Measurements from ENCODE around the gene TRPC4. TPM values are rescaled to one million over a fixed set of nuclear protein-coding genes. Genes with fewer than 3 reads are reported as not detected.

Gene TRPC4
- polyA plus RNA-seq, 3 donors, result 0.30 to 0.74 TPM; not detected in 1

DNA sequence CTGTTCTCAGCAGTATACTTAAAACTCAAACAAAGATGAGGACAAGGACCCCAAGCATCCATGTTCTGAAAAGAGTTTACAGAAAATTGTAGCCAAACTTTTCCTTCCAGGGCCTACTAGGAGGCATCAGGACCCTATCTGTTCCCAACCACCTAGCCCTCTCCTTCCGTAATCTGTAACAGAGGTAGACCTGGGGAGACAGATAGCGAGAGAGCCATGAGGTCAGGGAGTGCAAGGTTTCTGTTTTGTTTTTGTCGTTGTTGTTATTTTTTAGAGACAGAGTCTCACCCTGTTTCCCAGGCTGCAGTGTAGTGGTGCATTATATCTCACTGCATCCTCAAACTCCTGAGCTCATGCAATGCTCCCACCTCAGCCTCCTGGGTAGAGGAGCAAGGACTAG is 187.1 kb downstream of the TRPC4 start:
- 91 to 95% (median 93%) methylated on average over 3 of the region's 3 CpGs for WGBS, 3 donors
- H3K27ac ChIP-seq (ENCODE audit: low read depth, low read length), result no peak overlapping the region

GRCh38 chr13:37681281-37682032 is 188.1 kb downstream of the TRPC4 start:
- WGBS, 3 donors, result 60 to 62% (median 61%) methylated on average over 6 of the region's 6 CpGs
- H3K27ac ChIP-seq (ENCODE audit: low read depth, low read length), result no peak overlapping the region

DNA sequence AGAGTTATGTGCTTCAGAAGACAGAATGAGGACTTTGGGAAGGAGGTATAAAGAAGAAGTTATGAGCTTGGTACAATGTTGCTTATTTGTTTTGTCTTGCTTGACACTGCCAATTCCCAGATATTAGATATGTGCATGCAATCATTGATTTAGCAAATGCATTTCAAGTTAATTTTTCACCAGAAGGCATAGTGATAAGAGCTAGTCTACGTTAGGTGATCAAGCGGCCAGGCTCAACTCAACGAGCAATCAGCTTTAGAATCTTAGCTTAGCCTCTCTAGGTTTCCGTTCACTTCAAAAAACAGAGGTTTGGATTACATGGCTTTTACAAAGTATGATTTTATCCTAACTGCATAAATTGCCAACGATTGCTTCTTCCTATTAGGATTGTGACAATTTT is 189.4 kb downstream of the TRPC4 start:
- no peak overlapping the region for H3K27ac ChIP-seq (ENCODE audit: low read depth, low read length)
- WGBS, 3 donors, result 38 to 86% (median 79%) methylated on average over 5 of the region's 5 CpGs

DNA sequence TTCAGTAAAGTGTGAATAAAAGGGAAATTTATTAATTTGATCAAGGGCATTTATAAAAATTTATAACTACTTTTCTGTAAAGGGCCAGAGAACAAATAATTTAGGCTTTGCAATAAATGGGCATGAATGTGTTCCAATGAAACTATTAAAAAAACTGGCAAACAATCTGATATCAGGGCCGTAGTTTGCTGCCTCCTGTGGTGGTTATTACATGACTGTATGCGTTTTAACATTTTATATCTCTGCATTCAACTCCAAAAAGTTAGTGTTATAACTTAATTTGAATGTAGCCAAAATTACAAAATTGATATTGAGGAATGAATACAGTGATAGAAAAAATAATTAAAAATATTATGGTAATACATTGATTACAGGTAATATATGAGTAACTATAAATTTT is 190.5 kb downstream of the TRPC4 start:
- H3K27ac ChIP-seq (ENCODE audit: low read depth, low read length), result no peak overlapping the region
- 72 to 78% (median 72%) methylated on average over 2 of the region's 2 CpGs for WGBS, 3 donors

- no peak overlapping the region for H3K27ac ChIP-seq (ENCODE audit: low read depth, low read length)
- WGBS, 3 donors, result 63 to 87% (median 80%) methylated on average over 1 of the region's 1 CpG
Measured at GRCh38 chr13:37669845-37670244, 199.7 kb downstream of the TRPC4 start.

DNA sequence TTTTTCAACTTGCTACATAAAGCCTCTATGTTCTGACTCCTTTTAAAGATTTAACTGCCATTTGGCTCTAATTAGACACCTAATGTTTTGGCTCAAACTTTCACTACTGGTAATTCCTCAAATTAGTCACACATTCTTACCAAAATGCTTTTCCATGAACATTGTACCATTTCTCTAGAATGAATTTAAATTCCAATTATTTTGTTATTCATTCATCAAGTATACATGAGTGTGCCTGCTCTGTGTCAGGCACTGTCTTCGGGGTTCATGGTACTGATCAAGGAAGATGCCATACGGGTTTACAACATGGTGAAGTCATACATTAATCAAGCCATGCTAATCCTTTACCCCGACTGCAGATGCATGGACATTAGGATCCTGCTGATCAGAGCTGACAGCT is 201.9 kb downstream of the TRPC4 start:
- WGBS, 3 donors, result 46 to 70% (median 55%) methylated on average over 3 of the region's 3 CpGs
- H3K27ac ChIP-seq (ENCODE audit: low read depth, low read length), result no peak overlapping the region

DNA sequence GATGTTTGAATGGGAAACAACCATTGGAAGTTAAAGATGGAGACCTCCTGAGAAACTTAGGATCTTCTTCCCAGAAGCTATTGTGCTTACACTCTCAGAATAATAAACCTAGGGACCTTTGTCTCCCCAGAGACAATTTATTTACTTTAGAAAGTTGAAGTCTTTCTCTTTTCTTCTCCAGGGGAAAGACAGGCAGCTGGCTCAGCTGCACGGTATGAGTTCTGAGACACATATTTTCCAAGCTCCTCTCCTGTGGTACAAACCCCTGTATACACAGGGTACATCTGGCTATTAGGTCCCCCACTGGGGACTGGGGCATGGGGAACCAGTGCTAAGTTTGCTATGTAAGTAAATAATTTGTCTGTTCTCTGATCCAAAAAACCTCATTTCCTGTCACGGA is 203.5 kb downstream of the TRPC4 start:
- 47 to 59% (median 48%) methylated on average over 2 of the region's 2 CpGs for WGBS, 3 donors
- no peak overlapping the region for H3K27ac ChIP-seq (ENCODE audit: low read depth, low read length)

DNA sequence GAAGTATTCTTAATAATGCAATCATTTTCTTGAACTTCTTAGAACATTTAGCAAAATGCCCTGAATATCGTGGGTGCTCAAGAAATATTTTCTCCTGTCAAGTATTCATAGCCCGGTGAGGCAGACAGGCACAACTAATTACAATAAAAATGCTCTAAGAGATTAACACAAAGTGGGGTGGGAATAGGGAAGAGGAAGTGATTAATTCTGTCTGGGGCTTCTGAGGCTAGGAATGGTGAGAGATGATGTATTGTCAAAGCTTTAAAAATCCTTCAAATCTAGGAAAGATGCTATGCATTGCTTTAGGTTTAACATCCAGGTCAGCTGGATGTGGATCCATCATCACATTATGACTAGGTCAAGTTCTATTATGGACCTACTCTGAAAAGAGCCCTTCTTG is 204.2 kb downstream of the TRPC4 start:
- H3K27ac ChIP-seq (ENCODE audit: low read depth, low read length), result no peak overlapping the region
- WGBS, 3 donors, result 55 to 63% (median 57%) methylated on average over 2 of the region's 2 CpGs

DNA sequence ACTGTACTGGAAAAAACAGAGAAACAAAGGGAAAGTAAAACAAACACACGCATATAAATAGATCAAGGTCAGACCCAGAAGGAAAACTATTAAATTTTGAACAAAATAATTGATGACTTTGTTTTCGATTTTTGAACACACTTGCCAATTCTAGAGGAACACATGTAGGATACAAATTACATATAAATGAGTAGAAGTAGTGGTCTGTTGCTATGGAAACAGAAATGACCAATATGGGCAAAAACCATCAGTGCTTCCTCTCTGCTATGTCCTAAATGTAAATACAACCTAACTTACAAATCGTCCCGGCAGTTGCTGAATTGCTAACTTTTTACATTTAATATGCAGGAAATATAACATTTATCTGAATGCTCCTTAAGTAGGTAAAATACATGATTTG is 205.8 kb downstream of the TRPC4 start:
- no peak overlapping the region for H3K27ac ChIP-seq (ENCODE audit: low read depth, low read length)
- 73 to 88% (median 82%) methylated on average over 4 of the region's 4 CpGs for WGBS, 3 donors

DNA sequence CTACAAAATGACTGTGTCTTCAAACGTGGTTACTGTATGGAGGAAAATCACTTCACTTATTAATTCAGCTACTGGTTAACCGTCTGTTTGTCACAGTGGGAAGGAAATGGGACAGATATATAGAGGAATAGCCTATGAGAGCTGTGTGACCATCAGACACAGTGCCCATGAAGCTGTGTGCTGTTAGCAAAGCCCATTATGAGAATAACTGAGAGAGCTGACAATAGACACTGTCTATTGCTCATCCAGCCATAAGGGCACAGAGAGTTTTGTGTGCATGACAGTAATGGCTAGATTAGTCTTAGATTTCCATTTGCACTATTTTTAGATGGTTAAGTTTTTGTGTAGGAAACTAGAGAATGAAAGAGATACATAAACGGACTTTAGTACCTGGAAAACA is 206.9 kb downstream of the TRPC4 start:
- 39 to 65% (median 53%) methylated on average over 3 of the region's 3 CpGs for WGBS, 3 donors
- H3K27ac ChIP-seq (ENCODE audit: low read depth, low read length), result no peak overlapping the region

DNA sequence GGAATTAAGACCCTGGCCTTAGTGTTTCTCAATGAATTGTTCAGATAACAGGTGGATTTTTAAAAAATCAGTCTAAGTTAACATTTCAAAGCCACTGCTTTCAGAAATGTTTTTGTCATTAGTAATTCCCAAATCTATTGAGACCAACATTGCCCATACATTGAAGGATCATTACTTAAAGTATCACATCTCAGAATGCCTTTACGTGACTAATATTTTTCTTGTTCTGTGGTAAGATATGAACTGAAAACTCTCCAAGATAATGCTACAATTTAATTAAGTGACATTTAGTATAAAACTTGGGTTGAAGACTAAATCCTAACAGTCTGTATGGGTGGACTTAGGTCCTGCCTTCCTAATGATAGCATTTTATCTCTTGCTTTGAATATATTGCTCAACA is 211.6 kb downstream of the TRPC4 start:
- 85 to 89% (median 88%) methylated on average over 1 of the region's 1 CpG for whole genome bisulfite sequencing, 3 donors
- H3K27ac ChIP-seq (ENCODE audit: low read depth, low read length), result no peak overlapping the region

GRCh38 chr13:37657134-37657533 is 212.4 kb downstream of the TRPC4 start:
- 69 to 78% (median 76%) methylated on average over 2 of the region's 2 CpGs for WGBS, 3 donors
- H3K27ac ChIP-seq (ENCODE audit: low read depth, low read length), result no peak overlapping the region

DNA sequence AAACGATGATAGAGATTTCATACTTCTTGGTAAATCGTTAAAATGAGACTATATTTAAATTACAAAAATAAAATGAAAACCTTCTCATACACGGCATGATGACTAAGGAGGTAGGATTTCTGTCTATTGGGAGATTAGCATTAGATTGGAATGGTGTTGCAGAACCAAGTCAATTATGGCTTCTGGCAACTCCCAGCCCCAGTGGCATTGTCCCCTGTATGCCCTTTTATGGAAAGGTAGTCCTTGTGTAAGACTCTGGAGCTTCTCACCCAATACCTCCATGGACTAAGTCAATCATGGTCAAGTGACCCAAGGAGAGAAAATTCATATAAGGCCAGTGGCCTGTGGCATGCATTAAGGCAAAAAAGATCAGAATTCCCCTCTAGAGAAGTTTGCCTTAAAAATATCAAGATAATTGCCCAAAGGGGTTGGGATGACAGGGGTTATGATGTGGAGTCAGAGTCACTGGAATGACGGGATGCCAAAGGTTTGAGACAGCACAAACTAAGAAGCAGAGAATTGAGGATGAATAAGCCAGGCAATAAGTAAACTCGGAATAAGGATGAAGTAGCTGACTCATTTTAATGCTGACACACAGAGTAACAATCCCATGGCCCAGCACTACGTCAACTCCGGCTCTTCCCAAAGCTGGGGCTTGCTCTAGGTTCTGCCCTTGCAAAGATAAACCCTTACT is 213.2 kb downstream of the TRPC4 start:
- H3K27ac ChIP-seq (ENCODE audit: low read depth, low read length), result no peak overlapping the region
- 76 to 81% (median 81%) methylated on average over 7 of the region's 7 CpGs for WGBS, 3 donors

DNA sequence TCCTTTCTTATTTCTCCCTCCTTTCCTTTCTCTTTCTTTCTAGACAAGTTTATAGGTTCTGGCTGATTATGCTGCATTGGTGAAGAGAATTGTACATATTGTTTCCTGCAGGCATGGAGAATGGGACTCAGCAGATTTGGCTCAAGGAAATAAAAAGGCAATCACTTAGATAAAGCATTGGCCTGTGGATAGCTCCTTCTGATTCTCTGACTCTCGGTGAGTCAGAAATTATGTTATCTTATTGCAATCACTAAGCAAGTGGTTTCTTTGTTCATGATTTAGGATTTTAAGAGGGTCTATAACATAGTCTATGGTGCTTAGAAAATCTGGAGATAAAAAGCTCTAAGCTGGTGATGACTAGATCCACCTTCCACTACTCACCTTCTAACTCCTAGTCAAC is 217.0 kb downstream of the TRPC4 start:
- 74 to 86% (median 84%) methylated on average over 1 of the region's 1 CpG for WGBS, 3 donors
- no peak overlapping the region for H3K27ac ChIP-seq (ENCODE audit: low read depth, low read length)

DNA sequence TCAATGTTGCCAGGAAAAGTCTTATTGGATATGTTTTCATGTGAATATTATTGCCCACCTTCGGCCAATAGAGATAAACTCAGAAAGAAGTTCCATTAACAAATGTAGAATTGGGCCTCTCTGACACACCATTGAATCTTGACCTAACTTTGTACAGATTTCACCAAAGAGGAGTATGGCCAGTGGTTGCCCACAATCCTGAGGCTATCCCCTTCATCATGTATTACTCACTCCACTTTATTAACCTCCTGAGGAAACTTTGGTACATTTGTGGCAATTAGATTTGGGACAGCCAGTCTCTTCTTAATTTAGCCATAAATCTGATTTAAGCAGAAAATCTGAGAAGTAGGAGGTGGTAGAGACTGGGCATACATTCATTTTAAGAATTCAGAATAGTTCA is 217.7 kb downstream of the TRPC4 start:
- no peak overlapping the region for H3K27ac ChIP-seq (ENCODE audit: low read depth, low read length)
- WGBS, 3 donors, result 83 to 90% (median 85%) methylated on average over 1 of the region's 1 CpG

DNA sequence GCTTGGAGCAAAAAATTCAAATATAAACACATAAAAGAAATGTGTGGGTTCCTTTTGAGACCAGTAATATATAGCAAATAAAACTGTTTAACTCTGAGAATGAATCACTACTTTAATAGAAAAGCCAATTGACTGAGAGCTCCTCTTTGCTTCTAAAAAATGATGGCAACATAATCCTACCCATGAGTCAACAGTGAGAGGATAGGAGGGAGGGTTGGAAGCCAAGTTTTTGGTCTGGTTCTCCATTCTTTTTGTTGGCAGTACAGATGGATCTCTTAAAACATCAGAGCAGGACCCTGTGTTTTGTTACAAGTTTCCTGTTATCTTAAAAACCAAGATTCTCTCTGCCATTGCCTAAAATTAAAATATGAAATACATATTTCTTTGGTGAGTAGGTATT is 221.0 kb downstream of the TRPC4 start:
- no peak overlapping the region for H3K27ac ChIP-seq (ENCODE audit: low read depth, low read length)

DNA sequence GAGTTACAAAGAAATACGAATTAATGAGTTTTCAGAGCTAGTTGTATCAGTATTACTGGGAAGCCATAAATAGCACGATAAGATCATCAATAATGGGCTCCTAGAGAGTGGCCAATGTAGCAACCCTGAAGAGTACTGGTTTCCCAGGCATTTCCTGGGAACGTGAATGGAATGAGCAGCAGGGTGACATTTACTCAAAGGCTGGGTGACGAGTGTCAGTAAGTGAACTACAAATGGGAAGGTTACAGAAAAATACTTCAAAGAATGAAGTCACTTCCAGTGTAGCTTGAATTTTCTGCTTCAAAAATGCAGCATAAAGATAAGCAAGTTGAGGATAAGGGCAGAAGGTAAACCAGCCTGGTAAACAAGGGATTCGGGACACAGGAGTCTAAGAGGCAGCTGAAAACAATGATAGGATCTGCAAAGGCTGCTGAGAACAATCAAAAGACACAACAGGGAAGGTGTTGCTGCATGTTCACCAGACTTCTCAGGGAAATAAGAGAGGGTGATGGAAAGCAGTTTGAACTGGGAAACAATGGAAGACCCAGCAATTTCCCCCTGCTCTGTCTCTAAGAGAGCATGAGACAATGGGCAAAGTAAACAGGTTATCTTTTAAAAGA is 222.4 kb downstream of the TRPC4 start:
- whole genome bisulfite sequencing, 3 donors, result 39 to 56% (median 52%) methylated on average over 5 of the region's 5 CpGs
- no peak overlapping the region for H3K27ac ChIP-seq (ENCODE audit: low read depth, low read length)

GRCh38 chr13:37646531-37646930 is 223.0 kb downstream of the TRPC4 start:
- 50 to 61% (median 60%) methylated on average over 3 of the region's 3 CpGs for WGBS, 3 donors

GRCh38 chr13:37645181-37645740 is 224.3 kb downstream of the TRPC4 start:
- 34 to 47% (median 47%) methylated on average over 7 of the region's 7 CpGs for WGBS, 3 donors

More at GRCh38 chr13:37646531-37646930, 223.0 kb downstream of the TRPC4 start:
- no peak overlapping the region for H3K27ac ChIP-seq (ENCODE audit: low read depth, low read length)

More at GRCh38 chr13:37645181-37645740, 224.3 kb downstream of the TRPC4 start:
- no peak overlapping the region for H3K27ac ChIP-seq (ENCODE audit: low read depth, low read length)

Data from adipose tissue (tissue), 3 donors.